Measurements from ENCODE around the gene QSOX2. TPM values are rescaled to one million over a fixed set of nuclear protein-coding genes. Genes with fewer than 3 reads are reported as not detected.

Gene QSOX2
- total RNA-seq, 1 donor from 2014 or later, result 6.1 TPM

GRCh38 chr9:136173648-136174290 lies 71.8 kb downstream of the QSOX2 start:
- Histone ChIP-seq H3K27me3 (no peaks in the 10 kb centered on the region), H3K9me3 (no peaks in the 10 kb centered on the region), H3K4me1 (no peaks in the 10 kb centered on the region), H3K27ac (no peak overlapping the region), H3K4me3 (no peak overlapping the region), H3K36me3 (no peaks in the 10 kb centered on the region)
- intact Hi-C loops (cut with DNase I), result no loop called here
- DNase-seq (ENCODE audit: extremely low spot score in 2 of 2), result no peak
- TF ChIP-seq POLR2A (IDR thresholded peaks at IDR 0.05) (no peak), POLR2AphosphoS5 (IDR thresholded peaks at IDR 0.05; ENCODE audit: insufficient read depth in 1 of 2, low read depth in 1 of 2) (no peak)
- TF ChIP-seq, protein P1, sequence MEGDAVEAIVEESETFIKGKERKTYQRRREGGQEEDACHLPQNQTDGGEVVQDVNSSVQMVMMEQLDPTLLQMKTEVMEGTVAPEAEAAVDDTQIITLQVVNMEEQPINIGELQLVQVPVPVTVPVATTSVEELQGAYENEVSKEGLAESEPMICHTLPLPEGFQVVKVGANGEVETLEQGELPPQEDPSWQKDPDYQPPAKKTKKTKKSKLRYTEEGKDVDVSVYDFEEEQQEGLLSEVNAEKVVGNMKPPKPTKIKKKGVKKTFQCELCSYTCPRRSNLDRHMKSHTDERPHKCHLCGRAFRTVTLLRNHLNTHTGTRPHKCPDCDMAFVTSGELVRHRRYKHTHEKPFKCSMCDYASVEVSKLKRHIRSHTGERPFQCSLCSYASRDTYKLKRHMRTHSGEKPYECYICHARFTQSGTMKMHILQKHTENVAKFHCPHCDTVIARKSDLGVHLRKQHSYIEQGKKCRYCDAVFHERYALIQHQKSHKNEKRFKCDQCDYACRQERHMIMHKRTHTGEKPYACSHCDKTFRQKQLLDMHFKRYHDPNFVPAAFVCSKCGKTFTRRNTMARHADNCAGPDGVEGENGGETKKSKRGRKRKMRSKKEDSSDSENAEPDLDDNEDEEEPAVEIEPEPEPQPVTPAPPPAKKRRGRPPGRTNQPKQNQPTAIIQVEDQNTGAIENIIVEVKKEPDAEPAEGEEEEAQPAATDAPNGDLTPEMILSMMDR (IDR thresholded peaks at IDR 0.05), result no peak

- Histone ChIP-seq H3K27me3 (no peaks in the 10 kb centered on the region), H3K36me3 (no peaks in the 10 kb centered on the region), H3K4me3 (no peak overlapping the region), H3K9me3 (no peaks in the 10 kb centered on the region), H3K27ac (no peak overlapping the region), H3K4me1 (no peaks in the 10 kb centered on the region)
- TF ChIP-seq, protein P1 (IDR thresholded peaks at IDR 0.05), result no peak
- no peak for TF ChIP-seq POLR2AphosphoS5 (IDR thresholded peaks at IDR 0.05; ENCODE audit: insufficient read depth in 1 of 2, low read depth in 1 of 2)
- TF ChIP-seq POLR2A (IDR thresholded peaks at IDR 0.05), result no peak
- intact Hi-C loops (cut with DNase I), result no loop called here
- no peak for DNase-seq (ENCODE audit: extremely low spot score in 2 of 2)
Observed at GRCh38 chr9:136172412-136173079, 73.1 kb downstream of the QSOX2 start.

DNA sequence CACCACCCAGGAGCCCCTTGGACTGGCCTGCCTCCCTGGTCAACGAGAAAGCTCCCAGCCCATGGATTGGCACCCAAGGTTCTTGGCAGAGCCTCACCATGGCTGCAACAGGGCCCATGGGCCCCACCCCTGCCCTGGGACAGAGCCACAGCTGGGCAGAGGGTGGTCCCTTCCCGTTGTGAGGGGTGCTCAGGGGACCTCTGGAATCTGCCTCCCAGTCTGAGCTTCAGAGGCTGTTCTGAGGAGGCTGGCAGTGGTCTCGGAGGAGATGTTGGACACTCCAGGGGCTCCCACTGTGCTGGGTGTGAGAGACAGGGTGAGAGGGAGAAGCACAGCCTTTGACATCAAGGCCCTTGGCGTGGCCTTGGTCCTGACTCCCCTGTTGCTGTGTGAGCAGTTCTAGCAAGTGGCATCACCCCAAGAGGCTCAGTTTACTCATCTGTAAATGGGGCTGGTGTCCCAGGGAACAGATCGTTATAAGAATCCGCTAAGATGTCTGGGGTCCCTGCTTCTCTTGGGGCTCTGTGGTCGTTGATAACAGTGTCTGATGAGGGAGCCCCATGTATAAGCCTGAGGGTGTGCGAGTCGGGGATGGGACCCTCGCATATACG lies 73.7 kb downstream of the QSOX2 start:
- H3K4me3 ChIP-seq, result no peak overlapping the region
- TF ChIP-seq, protein P1 (IDR thresholded peaks at IDR 0.05), result no peak
- TF ChIP-seq POLR2A (IDR thresholded peaks at IDR 0.05) (no peak), POLR2AphosphoS5 (IDR thresholded peaks at IDR 0.05; ENCODE audit: insufficient read depth in 1 of 2, low read depth in 1 of 2) (no peak)
- H3K27me3 ChIP-seq, result no peaks in the 10 kb centered on the region
- H3K36me3 ChIP-seq, result no peaks in the 10 kb centered on the region
- DNase-seq (ENCODE audit: extremely low spot score in 2 of 2), result no peak
- H3K27ac ChIP-seq, result no peak overlapping the region
- intact Hi-C loops (cut with DNase I), result no loop called here
- H3K4me1 ChIP-seq, result no peaks in the 10 kb centered on the region
- no peaks in the 10 kb centered on the region for H3K9me3 ChIP-seq

DNA sequence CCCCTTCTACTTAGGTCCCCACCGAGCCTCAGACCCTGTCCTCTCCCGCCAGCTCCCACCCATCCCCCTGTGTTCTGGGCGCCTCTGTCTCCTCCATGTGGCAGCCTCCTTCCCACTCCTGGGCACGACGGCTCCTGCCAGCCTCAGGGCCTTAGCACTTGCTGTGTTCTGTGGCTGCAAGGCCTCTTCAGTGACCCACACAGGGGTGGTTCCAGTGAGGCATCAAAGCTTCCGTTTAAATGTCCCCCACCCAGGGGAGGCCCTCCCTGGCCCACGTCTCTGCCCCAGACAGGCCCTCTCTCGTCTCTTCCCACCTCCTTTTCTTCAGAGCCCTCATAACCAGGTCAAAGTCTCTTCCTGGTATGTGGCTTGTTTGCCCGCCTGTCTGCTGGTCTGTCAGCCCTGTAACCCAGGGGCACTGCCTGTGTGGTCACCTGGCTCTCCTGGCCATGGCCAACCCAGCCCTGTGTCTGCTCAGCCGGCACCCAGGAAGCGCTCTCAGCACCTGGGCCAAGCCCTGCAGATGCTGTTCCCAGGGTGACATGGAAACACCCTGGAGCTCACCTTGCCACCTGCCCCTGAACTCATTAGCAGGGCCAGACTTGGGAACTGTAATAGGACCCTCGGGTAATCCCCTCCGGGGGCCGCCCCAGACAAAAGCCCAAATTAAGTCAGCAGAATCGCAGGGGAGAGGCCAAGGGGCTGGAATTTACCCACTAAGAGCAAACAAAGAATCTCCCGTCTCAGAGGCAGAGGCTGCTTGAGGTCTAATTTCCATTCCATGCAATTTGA lies 74.4 kb downstream of the QSOX2 start:
- no peaks in the 10 kb centered on the region for H3K9me3 ChIP-seq
- TF ChIP-seq, protein P1 (IDR thresholded peaks at IDR 0.05), result no peak
- no peak for TF ChIP-seq POLR2A (IDR thresholded peaks at IDR 0.05)
- TF ChIP-seq POLR2AphosphoS5 (IDR thresholded peaks at IDR 0.05; ENCODE audit: insufficient read depth in 1 of 2, low read depth in 1 of 2), result no peak
- H3K4me3 ChIP-seq, result no peak overlapping the region
- H3K27me3 ChIP-seq, result no peaks in the 10 kb centered on the region
- no peaks in the 10 kb centered on the region for H3K36me3 ChIP-seq
- no peak for DNase-seq (ENCODE audit: extremely low spot score in 2 of 2)
- intact Hi-C loops (cut with DNase I), result no loop called here
- H3K4me1 ChIP-seq, result no peaks in the 10 kb centered on the region
- H3K27ac ChIP-seq, result no peak overlapping the region
